Measurements from ENCODE around the gene NEGR1. TPM values are rescaled to one million over a fixed set of nuclear protein-coding genes. Genes with fewer than 3 reads are reported as not detected.
"Not testable (repeated sequence)": the region's sequence is repeated elsewhere in the genome, so short reads cannot be mapped to it uniquely, and the experiment has no call there.

Gene NEGR1
- total RNA-seq, 2 donors from 2014 or later: not detected

GRCh38 chr1:71899881-71900280 is 382.5 kb downstream of the NEGR1 start:
- no peak for DNase-seq (ENCODE audit: low spot score in 2 of 2)
- Mint-ChIP-seq H3K27ac (no peak overlapping the region), H3K9me3 (peaks cover 0 to 4% of the 10 kb centered on the region in 2 donors), H3K36me3 (no peaks in the 10 kb centered on the region)
- no peak for ATAC-seq

- not testable (repeated sequence) for H3K36me3 Mint-ChIP-seq; DNase-seq (ENCODE audit: low spot score in 2 of 2); ATAC-seq; H3K9me3 Mint-ChIP-seq; H3K27ac Mint-ChIP-seq
Observed at GRCh38 chr1:71888166-71888565, 394.2 kb downstream of the NEGR1 start.

GRCh38 chr1:71885171-71885570 is 397.2 kb downstream of the NEGR1 start:
- H3K9me3 Mint-ChIP-seq: peaks cover 0 to 6% of the 10 kb centered on the region in 2 donors
- no peak overlapping the region for H3K27ac Mint-ChIP-seq
- H3K36me3 Mint-ChIP-seq: no peaks in the 10 kb centered on the region
- ATAC-seq: no peak
- no peak for DNase-seq (ENCODE audit: low spot score in 2 of 2)

- H3K27ac Mint-ChIP-seq: no peak overlapping the region
- peaks cover 0 to 6% of the 10 kb centered on the region in 2 donors for H3K9me3 Mint-ChIP-seq
- H3K36me3 Mint-ChIP-seq: no peaks in the 10 kb centered on the region
- ATAC-seq (no peak), DNase-seq (ENCODE audit: low spot score in 2 of 2) (no peak)
Observed at GRCh38 chr1:71882637-71883036, 399.7 kb downstream of the NEGR1 start.

GRCh38 chr1:71882226-71882625 is 400.1 kb downstream of the NEGR1 start:
- peaks cover 0 to 6% of the 10 kb centered on the region in 2 donors for H3K9me3 Mint-ChIP-seq
- H3K36me3 Mint-ChIP-seq: no peaks in the 10 kb centered on the region
- no peak overlapping the region for H3K27ac Mint-ChIP-seq

GRCh38 chr1:71881611-71882010 is 400.7 kb downstream of the NEGR1 start:
- H3K27ac Mint-ChIP-seq: no peak overlapping the region
- H3K36me3 Mint-ChIP-seq: no peaks in the 10 kb centered on the region
- H3K9me3 Mint-ChIP-seq: peaks cover 0 to 6% of the 10 kb centered on the region in 2 donors
- ATAC-seq: no peak
- DNase-seq (ENCODE audit: low spot score in 2 of 2): no peak

More at GRCh38 chr1:71882226-71882625, 400.1 kb downstream of the NEGR1 start:
- DNase-seq (ENCODE audit: low spot score in 2 of 2) (no peak), ATAC-seq (no peak)

- H3K9me3 Mint-ChIP-seq: no peaks in the 10 kb centered on the region
- H3K27ac Mint-ChIP-seq: no peak overlapping the region
- DNase-seq (ENCODE audit: low spot score in 2 of 2) (no peak), ATAC-seq (no peak)
- no peaks in the 10 kb centered on the region for H3K36me3 Mint-ChIP-seq
Observed at GRCh38 chr1:71869326-71869725, 413.0 kb downstream of the NEGR1 start.

- Mint-ChIP-seq H3K36me3 (no peaks in the 10 kb centered on the region), H3K27ac (no peak overlapping the region), H3K9me3 (peaks cover 0 to 9% of the 10 kb centered on the region in 2 donors)
- ATAC-seq: no peak
- no peak for DNase-seq (ENCODE audit: low spot score in 2 of 2)
Observed at GRCh38 chr1:71862756-71863155, 419.6 kb downstream of the NEGR1 start.

GRCh38 chr1:71861022-71861421 is 421.3 kb downstream of the NEGR1 start:
- DNase-seq (ENCODE audit: low spot score in 2 of 2): no peak
- Mint-ChIP-seq H3K36me3 (no peaks in the 10 kb centered on the region), H3K9me3 (peaks cover 0 to 9% of the 10 kb centered on the region in 2 donors), H3K27ac (no peak overlapping the region)
- peak in 1 of 2 donors; percentile 72 for ATAC-seq

GRCh38 chr1:71859806-71860205 is 422.5 kb downstream of the NEGR1 start:
- DNase-seq (ENCODE audit: low spot score in 2 of 2): no peak
- Mint-ChIP-seq H3K36me3 (no peaks in the 10 kb centered on the region), H3K9me3 (peaks cover 0 to 9% of the 10 kb centered on the region in 2 donors), H3K27ac (no peak overlapping the region)
- ATAC-seq: no peak

- DNase-seq (ENCODE audit: low spot score in 2 of 2) (no peak), ATAC-seq (no peak)
- Mint-ChIP-seq H3K27ac (no peak overlapping the region), H3K36me3 (no peaks in the 10 kb centered on the region), H3K9me3 (peaks cover 4 to 10% of the 10 kb centered on the region in 2 donors)
Observed at GRCh38 chr1:71857862-71858261, 424.5 kb downstream of the NEGR1 start.

- DNase-seq (ENCODE audit: low spot score in 2 of 2): no peak
- no peaks in the 10 kb centered on the region for H3K36me3 Mint-ChIP-seq
- ATAC-seq: no peak
- no peak overlapping the region for H3K27ac Mint-ChIP-seq
- H3K9me3 Mint-ChIP-seq: peaks cover 0 to 10% of the 10 kb centered on the region in 2 donors
Observed at GRCh38 chr1:71853360-71853759, 429.0 kb downstream of the NEGR1 start.

GRCh38 chr1:71850936-71851335 is 431.4 kb downstream of the NEGR1 start:
- Mint-ChIP-seq H3K9me3 (peaks cover 7 to 10% of the 10 kb centered on the region in 2 donors), H3K27ac (no peak overlapping the region), H3K36me3 (no peaks in the 10 kb centered on the region)
- DNase-seq (ENCODE audit: low spot score in 2 of 2) (no peak), ATAC-seq (no peak)

- H3K27ac Mint-ChIP-seq: no peak overlapping the region
- DNase-seq (ENCODE audit: low spot score in 2 of 2): no peak
Observed at GRCh38 chr1:71850515-71850914, 431.8 kb downstream of the NEGR1 start.

GRCh38 chr1:71843012-71843411 is 439.3 kb downstream of the NEGR1 start:
- no peaks in the 10 kb centered on the region for H3K36me3 Mint-ChIP-seq
- DNase-seq (ENCODE audit: low spot score in 2 of 2): no peak
- no peak for ATAC-seq
- H3K27ac Mint-ChIP-seq: no peak overlapping the region
- peaks cover 0 to 7% of the 10 kb centered on the region in 2 donors for H3K9me3 Mint-ChIP-seq

More at GRCh38 chr1:71850515-71850914, 431.8 kb downstream of the NEGR1 start:
- Mint-ChIP-seq H3K36me3 (no peaks in the 10 kb centered on the region), H3K9me3 (peaks cover 7 to 10% of the 10 kb centered on the region in 2 donors)
- no peak for ATAC-seq

- Mint-ChIP-seq H3K36me3 (no peaks in the 10 kb centered on the region), H3K9me3 (no peaks in the 10 kb centered on the region), H3K27ac (no peak overlapping the region)
- DNase-seq (ENCODE audit: low spot score in 2 of 2) (no peak), ATAC-seq (no peak)
Observed at GRCh38 chr1:71839876-71840275, 442.5 kb downstream of the NEGR1 start.

- peaks cover under 1 to 1% of the 10 kb centered on the region in 2 donors for H3K9me3 Mint-ChIP-seq
- H3K36me3 Mint-ChIP-seq: no peaks in the 10 kb centered on the region
- no peak overlapping the region for H3K27ac Mint-ChIP-seq
- ATAC-seq (no peak), DNase-seq (ENCODE audit: low spot score in 2 of 2) (no peak)
Observed at GRCh38 chr1:71836904-71837303, 445.4 kb downstream of the NEGR1 start.

- no peak for DNase-seq (ENCODE audit: low spot score in 2 of 2)
- H3K27ac Mint-ChIP-seq: no peak overlapping the region
Observed at GRCh38 chr1:71835442-71835813, 446.9 kb downstream of the NEGR1 start.

More at GRCh38 chr1:71835442-71835813, 446.9 kb downstream of the NEGR1 start:
- H3K9me3 Mint-ChIP-seq: peaks cover 6 to 7% of the 10 kb centered on the region in 2 donors
- no peak for ATAC-seq
- H3K36me3 Mint-ChIP-seq: no peaks in the 10 kb centered on the region
